Activated CD8-positive, alpha-beta T cell treated with anti-CD3 and anti-CD28 coated beads for 36 hours (primary cell): ENCODE measurements around the gene PTPRD. TPM values are rescaled to one million over a fixed set of nuclear protein-coding genes. Genes with fewer than 3 reads are reported as not detected.

Source experiments
- ATAC-seq: fragments of 200-7000 bp; cut with Tn5 transposase; one replicate; pipeline ENCODE4 v1.10.0; 2021; ENCODE audit warnings: mild to moderate bottlenecking, moderate library complexity
- CTCF ChIA-PET: fragments of 350-600 bp; sonication (Branson Sonifier 250); formaldehyde crosslinking; loops from one replicate; lab custom pipeline; 2021; ENCODE audit warnings: antibody characterized with exemption; lab: Charles Lee
- POLR2A ChIA-PET: fragments of 350-600 bp; sonication (Branson Sonifier 250); formaldehyde crosslinking; loops from one replicate; lab custom pipeline; 2021; ENCODE audit warnings: antibody characterized with exemption; lab: Charles Lee
- DNase-seq: peaks from one replicate; pipeline ENCODE4 v3.0.0-alpha.2; 2020
- H3K27ac Mint-ChIP-seq: one replicate; pipeline ENCODE4 v1.8.0; 2021; ENCODE audit warnings: mild to moderate bottlenecking, mixed read lengths
- H3K27me3 Mint-ChIP-seq: one replicate; pipeline ENCODE4 v1.8.0; 2021; ENCODE audit warnings: mixed read lengths
- H3K36me3 Mint-ChIP-seq: one replicate; pipeline ENCODE4 v1.8.0; 2021; ENCODE audit warnings: low read depth, mixed read lengths
- H3K4me1 Mint-ChIP-seq: one replicate; pipeline ENCODE4 v1.8.0; 2021; ENCODE audit warnings: low read depth, mixed read lengths
- H3K4me3 Mint-ChIP-seq: one replicate; pipeline ENCODE4 v1.8.0; 2021; ENCODE audit warnings: mild to moderate bottlenecking, moderate library complexity, mixed read lengths
- H3K9me3 Mint-ChIP-seq: one replicate; pipeline ENCODE4 v1.8.0; 2021; ENCODE audit warnings: mixed read lengths
- CTCF ChIP-seq: fragments of 200-600 bp; IDR thresholded peaks from one replicate; pipeline ENCODE4 v1.8.0; 2022; ENCODE audit warnings: antibody characterized with exemption, mild to moderate bottlenecking
- intact Hi-C: fragments of 100-400 bp; cut with micrococcal nuclease; formaldehyde crosslinking; loops from one replicate; pipeline ENCODE4 v1.10.0; 2022
- total RNA-seq, 2 experiments: library from RNA; stranded (reverse); gene quantifications; one replicate each; pipeline ENCODE4 v1.2.3, GENCODE V29; 2021

The PTPRD gene
- total RNA-seq, 2 experiments from 2014 or later = not detected

DNA sequence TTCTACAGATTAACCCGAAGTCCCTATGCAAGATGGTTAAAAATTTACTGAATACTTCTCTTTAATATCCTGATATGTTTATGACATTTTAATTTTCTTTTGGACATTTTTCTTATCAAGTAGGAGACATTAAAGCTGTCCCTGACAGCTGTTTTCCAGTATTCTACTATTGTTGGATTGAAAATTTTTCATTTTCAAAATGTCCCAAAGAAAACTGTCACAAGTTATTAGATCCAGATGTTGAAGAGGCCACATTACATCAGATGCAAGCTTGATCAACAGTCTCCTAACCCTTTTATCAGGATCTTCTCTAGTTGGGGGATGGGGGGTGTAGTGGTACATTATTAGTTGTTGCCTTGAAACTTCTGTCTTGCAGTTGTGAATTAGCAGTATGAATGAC, 1410.5 kb downstream of the PTPRD start:
- POLR2A ChIA-PET = no interaction called here
- no peak overlapping the region for H3K27ac Mint-ChIP-seq
- H3K4me3 Mint-ChIP-seq = no peak overlapping the region
- CTCF ChIA-PET = no interaction called here
- H3K9me3 Mint-ChIP-seq = peaks cover 2% of the 10 kb centered on the region
- DNase-seq (no peak), ATAC-seq (no peak)
- H3K27me3 Mint-ChIP-seq = no peaks in the 10 kb centered on the region
- intact Hi-C loops = no loop called here
- no peak for TF ChIP-seq CTCF
- no peaks in the 10 kb centered on the region for H3K36me3 Mint-ChIP-seq
- H3K4me1 Mint-ChIP-seq = no peaks in the 10 kb centered on the region

DNA sequence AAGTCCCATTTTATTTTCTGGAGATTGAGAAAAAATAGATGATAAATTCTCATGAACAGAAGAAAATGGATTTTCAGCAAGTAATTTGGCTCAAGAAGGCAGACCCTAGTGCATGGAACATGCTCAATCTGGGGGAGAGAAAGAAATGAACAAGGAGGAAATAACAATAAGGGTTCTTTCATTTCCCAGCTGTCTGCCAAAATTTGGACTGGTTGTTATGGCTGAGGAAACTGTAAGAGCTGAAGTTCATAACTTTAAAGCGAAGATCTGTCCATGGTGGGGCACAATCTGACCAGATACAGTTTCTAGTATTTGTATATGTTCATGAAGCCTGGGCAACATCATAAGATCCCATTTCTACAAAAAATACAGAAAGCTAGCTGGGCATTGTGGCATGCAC, 1426.7 kb downstream of the PTPRD start:
- Mint-ChIP-seq H3K27ac (no peak overlapping the region), H3K36me3 (no peaks in the 10 kb centered on the region), H3K27me3 (no peaks in the 10 kb centered on the region), H3K4me1 (no peaks in the 10 kb centered on the region), H3K9me3 (peaks cover 6% of the 10 kb centered on the region), H3K4me3 (no peak overlapping the region)
- intact Hi-C loops = no loop called here
- DNase-seq = no peak
- ATAC-seq = no peak
- ChIA-PET CTCF (no interaction called here), POLR2A (no interaction called here)
- no peak for TF ChIP-seq CTCF

GRCh38 chr9:9182431-9182830, 1430.4 kb downstream of the PTPRD start:
- ChIA-PET POLR2A (no interaction called here), CTCF (no interaction called here)
- Mint-ChIP-seq H3K27ac (no peak overlapping the region), H3K36me3 (no peaks in the 10 kb centered on the region), H3K4me1 (no peaks in the 10 kb centered on the region), H3K27me3 (no peaks in the 10 kb centered on the region), H3K4me3 (no peak overlapping the region), H3K9me3 (no peaks in the 10 kb centered on the region)
- intact Hi-C loops = no loop called here
- no peak for TF ChIP-seq CTCF
- DNase-seq = no peak
- ATAC-seq = no peak

- ChIA-PET CTCF (no interaction called here), POLR2A (no interaction called here)
- intact Hi-C loops = no loop called here
- H3K27ac Mint-ChIP-seq = no peak overlapping the region
- no peaks in the 10 kb centered on the region for H3K27me3 Mint-ChIP-seq
- no peak overlapping the region for H3K4me3 Mint-ChIP-seq
- ATAC-seq (no peak), DNase-seq (no peak)
- no peaks in the 10 kb centered on the region for H3K36me3 Mint-ChIP-seq
- H3K4me1 Mint-ChIP-seq = no peaks in the 10 kb centered on the region
- no peak for TF ChIP-seq CTCF
- peaks cover 1% of the 10 kb centered on the region for H3K9me3 Mint-ChIP-seq
Measured at GRCh38 chr9:9177081-9177480, 1435.7 kb downstream of the PTPRD start.

- DNase-seq (no peak), ATAC-seq (no peak)
- no peaks in the 10 kb centered on the region for H3K4me1 Mint-ChIP-seq
- TF ChIP-seq CTCF = no peak
- ChIA-PET POLR2A (no interaction called here), CTCF (no interaction called here)
- H3K9me3 Mint-ChIP-seq = peaks cover 1% of the 10 kb centered on the region
- intact Hi-C loops = no loop called here
- no peaks in the 10 kb centered on the region for H3K36me3 Mint-ChIP-seq
- H3K27me3 Mint-ChIP-seq = no peaks in the 10 kb centered on the region
- H3K4me3 Mint-ChIP-seq = no peak overlapping the region
- no peak overlapping the region for H3K27ac Mint-ChIP-seq
Measured at GRCh38 chr9:9174358-9174757, 1438.4 kb downstream of the PTPRD start.
